ENCODE results near the gene RNPS1.
A peak's percentile ranks its signal among the peaks of the same experiment; 100 is the strongest.

The RNPS1 gene

GRCh38 chr16:2235695-2236336 lies 32.1 kb downstream of the RNPS1 start:
- DNase-seq (ENCODE audit: low spot score) = no peak

DNA sequence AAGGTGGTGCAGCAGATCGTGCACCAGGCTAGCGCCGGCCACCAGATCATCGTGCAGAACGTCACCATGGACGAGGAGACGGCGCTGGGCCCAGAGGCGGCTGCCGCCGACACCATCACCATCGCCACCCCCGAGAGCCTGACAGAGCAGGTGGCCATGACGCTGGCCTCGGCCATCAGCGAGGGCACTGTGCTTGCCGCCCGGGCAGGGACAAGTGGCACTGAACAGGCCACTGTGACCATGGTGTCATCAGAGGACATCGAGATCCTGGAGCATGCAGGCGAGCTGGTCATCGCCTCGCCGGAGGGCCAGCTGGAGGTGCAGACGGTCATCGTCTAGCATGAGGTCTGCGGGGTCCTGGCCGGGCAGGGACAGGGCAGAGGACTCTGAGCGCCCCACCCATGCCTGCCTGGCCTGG lies 32.7 kb downstream of the RNPS1 start:
- no peak for DNase-seq (ENCODE audit: low spot score)

GRCh38 chr16:2234813-2235170 lies 33.1 kb downstream of the RNPS1 start:
- DNase-seq (ENCODE audit: low spot score) = no peak

DNA sequence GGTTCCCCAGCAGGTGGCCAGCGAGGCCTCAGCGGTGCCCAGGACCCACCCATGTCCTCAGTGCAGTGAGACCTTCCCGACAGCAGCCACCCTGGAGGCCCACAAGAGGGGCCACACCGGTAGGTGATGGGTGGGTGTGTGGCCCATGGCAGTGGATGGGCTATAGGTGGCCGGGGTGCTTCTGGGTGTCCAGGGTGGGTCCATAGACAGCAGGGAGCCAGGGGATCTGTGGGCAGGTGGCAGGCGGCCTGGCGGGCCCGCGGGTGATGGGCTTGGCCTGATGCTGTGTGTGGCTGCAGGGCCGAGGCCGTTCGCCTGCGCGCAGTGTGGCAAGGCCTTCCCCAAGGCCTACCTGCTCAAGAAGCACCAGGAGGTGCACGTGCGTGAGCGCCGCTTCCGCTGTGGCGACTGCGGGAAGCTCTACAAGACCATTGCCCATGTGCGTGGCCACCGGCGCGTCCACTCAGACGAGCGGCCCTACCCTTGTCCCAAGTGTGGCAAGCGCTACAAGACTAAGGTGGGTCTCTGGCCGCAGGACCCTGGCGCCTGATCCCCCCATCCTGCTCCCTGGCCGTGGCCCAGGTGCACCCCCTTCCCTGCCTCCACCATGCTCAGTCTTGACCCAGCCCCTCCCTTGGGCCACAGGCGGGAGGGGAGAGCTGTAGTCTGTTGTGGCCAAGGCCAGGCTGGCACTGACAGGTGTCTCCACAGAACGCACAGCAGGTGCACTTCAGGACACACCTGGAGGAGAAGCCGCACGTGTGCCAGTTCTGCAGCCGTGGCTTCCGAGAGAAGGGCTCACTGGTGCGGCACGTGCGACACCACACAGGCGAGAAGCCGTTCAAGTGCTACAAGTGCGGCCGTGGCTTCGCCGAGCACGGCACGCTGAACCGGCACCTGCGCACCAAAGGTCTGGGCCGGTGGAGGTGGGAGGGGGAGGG lies 33.8 kb downstream of the RNPS1 start:
- no peak for DNase-seq (ENCODE audit: low spot score)

GRCh38 chr16:2233046-2233775 lies 34.7 kb downstream of the RNPS1 start:
- DNase-seq (ENCODE audit: low spot score) = no peak

DNA sequence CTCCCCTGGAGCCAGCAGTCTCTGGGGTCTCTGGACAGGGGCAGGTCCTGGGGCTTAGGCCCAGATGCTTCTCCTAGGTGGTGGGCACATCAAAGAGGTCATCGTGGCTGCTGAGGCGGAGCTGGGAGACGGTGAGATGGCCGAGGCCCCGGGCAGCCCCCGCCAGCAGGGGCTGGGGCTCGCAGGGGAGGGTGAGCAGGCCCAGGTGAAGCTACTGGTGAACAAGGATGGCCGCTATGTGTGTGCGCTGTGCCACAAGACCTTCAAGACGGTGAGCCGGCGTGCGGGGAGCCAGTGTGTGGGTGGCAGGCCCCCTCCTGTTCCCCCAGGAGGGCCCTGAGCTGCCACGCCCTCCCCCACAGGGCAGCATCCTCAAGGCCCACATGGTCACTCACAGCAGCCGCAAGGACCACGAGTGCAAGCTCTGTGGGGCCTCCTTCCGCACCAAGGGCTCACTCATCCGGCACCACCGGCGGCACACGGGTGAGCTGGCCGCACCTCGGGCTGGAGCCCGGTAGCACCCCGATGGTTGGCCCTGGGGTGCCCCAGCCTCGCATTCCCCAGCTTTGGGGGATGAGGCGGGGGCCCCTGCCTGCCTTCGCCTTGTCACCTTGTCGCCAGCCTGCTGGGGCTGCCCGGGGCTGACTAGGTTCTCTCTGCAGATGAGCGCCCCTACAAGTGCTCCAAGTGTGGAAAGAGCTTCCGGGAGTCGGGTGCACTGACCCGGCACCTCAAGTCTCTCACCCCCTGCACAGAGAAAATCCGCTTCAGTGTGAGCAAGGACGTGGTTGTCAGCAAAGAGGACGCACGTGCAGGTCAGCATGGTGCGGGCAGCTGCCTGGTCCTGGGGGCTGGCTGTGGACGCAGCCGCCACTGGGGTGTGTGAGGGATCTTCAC lies 35.6 kb downstream of the RNPS1 start:
- no peak for DNase-seq (ENCODE audit: low spot score)

DNA sequence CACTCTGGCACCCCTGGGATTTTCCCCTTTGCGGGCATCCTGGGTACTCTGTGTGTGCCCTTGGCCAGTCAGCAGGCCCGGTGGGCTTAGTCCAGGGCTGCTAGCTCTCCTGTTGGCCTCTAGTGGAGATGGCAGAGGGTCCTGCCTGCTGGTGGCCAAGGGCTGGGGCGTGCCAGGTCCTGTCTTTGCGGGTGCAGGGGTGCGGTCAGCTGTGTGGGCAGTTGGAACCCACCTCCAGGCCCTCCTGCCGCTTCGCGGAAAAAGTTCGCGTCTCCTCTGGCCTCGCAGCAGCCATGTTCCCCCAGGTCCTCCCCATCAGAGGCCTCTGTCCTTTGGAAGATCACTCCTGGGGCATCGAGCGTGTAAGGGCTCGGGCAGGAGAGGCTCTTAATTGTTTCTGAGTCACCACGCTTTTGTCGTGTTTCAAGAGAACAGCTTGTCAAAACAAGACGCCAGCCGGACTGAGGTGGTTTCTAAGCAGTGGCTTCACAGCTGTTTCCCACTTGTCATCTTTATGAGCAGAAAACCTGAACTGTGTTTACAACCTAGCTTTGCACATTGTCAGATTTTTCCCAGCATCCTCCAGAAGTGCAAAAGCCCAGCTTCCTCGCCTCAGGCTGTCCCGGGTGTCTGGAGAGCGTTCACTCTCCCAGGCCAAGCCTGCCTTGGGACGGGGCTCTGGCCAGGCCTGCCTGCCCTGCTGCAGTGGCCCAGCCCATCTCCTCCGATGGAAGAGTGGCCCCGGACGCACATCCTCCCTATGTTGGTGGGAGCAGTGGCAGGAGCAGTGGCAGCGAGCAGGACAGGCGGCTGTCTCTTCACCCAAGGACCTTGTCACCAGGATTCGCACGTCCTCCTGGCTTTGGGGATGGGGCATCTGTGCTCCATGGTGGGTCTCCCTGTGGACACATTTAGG lies 36.7 kb downstream of the RNPS1 start:
- DNase-seq (ENCODE audit: low spot score) = no peak

- no peak for DNase-seq (ENCODE audit: low spot score)
Measured at GRCh38 chr16:2230376-2230775, 37.5 kb downstream of the RNPS1 start.

DNA sequence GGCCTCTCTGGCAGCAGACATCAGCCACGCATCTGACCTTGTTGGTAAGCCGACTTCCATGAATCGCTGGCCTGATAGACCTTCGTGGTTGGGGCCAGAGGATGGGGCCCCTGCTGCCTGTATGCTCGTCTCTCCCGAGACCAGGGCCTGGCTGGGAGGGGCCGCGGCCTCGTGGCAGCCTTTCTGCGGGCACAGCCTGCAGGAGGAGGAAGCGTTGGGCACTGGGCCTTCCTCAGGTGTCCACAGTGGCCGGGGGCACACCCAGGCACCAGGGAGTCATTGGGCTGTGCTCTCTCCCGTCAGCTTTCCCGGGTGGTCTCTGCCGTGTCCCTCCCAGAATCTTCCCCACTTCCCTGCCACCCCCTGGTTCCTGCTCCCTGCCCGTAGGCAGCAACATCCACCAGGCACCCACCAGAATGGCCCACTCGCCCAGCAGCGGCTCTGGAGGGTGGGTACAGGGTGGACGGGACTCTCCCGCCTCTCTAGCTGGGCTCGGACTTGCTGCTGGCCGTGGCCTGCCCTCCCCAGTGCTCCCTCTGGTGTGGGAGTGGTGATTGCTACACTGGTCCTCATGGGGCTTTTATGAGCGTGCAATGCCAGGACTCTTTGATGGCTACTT lies 38.2 kb downstream of the RNPS1 start:
- DNase-seq (ENCODE audit: low spot score) = no peak

DNA sequence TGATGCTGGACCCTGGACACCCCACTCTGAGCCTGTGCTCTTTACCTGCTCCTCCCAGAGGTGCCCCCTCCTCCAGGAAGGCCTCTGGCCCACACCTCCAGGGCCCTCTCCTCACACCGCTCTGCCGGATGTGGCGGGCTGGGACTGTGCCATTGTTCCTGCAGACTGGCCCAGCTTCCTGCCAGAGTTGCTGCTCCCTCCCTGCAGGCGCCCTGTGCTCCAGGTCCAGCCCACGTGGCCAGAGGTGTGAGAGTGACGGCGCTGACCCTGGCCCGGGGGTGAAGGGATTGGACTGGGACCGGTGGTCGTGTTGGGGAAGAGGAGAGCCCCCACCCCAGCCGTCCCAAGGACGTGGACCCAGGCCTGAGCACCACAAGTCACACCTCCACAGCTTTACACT lies 38.8 kb downstream of the RNPS1 start:
- DNase-seq (ENCODE audit: low spot score) = no peak

DNA sequence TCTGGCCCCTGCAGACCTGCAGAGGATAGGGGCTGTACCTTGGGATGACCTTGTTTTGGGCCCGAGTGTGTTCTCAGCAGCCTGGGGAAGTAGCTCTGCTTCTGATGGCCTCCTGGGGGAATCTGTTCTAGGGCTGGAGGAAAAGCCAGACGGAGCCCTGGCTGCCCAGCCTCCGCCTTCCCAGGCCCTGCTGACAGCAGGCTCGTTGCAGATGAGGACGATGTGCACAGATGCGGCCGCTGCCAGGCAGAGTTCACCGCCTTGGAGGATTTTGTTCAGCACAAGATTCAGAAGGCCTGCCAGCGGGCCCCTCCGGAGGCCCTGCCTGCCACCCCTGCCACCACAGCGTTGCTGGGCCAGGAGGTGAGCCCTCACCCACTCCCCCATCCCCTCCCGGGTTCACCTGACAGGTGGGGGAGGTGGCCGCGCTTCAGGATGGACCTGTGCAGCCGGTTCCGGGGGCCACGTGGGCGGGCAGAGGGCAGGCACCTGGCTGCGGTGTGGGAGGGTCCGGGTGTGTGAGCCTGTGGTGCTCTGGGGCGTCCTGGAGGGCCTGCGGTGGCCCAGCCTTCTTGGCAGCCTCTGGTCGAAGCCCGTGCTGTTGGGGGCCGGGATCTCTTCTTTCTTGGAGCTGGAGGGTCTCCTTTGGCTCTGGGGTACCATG lies 39.6 kb downstream of the RNPS1 start:
- no peak for DNase-seq (ENCODE audit: low spot score)

DNA sequence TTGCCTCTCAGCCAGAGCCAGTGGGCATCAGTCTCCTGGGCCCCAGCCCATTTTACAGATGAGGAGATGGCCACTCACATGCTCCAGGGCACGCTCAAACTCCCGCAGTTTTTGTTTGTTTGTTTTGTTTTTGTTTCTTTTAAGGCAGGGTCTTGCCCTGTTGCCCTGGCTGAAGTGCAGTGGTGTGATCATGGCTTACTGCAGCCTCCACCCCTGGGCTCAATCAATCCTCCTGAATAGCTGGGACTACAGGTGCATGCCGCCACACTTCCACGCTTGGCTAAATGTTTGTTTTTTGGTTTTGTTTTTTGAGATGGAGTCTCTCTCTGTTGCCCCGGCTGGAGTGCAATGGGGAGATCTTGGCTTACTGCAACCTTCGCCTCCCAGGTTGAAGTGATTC lies 41.0 kb downstream of the RNPS1 start:
- no peak for DNase-seq (ENCODE audit: low spot score)

GRCh38 chr16:2226245-2226793 lies 41.6 kb downstream of the RNPS1 start:
- DNase-seq (ENCODE audit: low spot score) = no peak

DNA sequence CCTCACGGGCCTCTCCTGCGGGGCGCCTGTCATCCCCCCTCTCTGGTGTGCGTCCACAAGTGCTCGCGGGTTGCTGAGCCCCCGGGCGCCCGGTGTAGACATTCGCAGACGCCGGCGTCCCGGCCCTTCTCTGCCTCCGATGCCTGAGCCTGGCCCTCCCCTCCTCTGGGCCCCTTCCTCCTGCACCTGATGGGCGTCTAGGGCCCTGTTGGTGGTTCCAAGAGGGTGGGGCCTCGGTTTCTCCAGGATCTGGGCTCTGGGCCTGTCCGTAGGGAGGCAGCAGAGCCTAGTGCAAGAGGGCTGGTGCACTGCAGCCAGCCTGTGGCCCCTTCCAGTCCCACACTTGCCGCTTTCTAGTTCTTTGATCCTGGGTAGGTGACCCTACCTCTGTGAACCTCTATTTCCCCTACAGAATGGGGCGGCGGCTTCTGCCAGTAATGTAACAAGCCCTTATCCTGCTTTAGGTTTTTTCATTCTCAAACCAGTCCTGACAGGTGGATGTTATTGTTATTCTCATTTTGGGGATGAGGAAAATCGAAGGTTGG lies 43.9 kb downstream of the RNPS1 start:
- no peak for DNase-seq (ENCODE audit: low spot score)

DNA sequence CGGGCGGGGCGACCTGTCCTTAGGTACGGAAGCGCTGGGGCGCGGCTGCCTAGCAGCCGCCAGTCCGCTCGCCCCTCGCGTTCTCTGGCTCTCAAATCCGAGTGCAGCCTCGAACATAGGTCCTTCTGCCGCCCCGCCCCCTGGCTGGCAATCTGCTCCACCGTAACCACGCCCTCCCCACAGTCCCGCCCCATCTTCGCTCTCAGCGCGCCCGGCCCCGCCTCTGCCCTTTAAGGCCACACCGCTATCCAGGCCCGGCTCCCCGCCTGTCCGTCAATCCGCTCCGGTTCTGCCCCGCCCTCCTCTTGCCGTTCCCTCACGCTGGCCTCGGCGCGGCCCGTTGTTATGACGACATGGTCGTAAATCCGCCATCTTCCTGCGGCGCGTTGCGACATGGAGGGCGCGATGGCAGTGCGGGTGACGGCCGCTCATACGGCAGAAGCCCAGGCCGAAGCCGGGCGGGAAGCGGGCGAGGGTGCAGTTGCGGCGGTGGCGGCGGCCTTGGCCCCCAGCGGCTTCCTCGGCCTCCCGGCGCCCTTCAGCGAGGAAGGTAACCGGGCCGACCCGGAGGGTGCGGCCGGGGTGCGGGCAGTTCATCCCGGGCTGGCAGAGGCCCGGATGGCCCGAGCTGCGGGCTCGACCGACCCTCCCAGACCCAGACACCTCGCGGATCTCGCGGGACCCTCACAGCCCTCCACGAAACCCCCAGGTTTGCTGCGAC lies 44.5 kb downstream of the RNPS1 start, which contains the start of gene E4F1:
Gene E4F1 (plus strand): TSS at position 371 of the 721 bp plus-strand sequence. CDS start 23 bp downstream, at position 394.
- DNase-seq (ENCODE audit: low spot score) = peak; percentile 97

GRCh38 chr16:2216330-2216729 lies 51.6 kb downstream of the RNPS1 start:
- no peak for DNase-seq (ENCODE audit: low spot score)

DNA sequence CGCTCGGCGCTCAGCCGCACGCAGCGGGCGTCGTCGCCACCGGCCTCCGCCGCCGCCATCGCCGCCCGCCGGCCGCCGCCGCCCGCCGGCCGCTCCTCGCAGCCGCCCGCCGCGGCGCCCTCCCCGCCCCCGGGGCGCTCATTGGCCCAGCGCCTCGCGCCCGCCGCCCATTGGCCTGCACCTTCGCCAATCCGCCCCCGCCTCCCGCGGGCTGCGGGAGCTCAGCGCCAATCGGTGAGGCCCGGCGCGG lies 53.3 kb downstream of the RNPS1 start, which contains the start of gene PGP:
Gene PGP (minus strand): TSS at position 122 of the 250 bp plus-strand sequence. CDS start 63 bp downstream, at position 59.
- no peak for DNase-seq (ENCODE audit: low spot score)

Measured in left forelimb (tissue), 1 donor.